Activated T-helper 2 cell treated with anti-CD3 and anti-CD28 coated beads, Interferon-gamma antibody, Interleukin-2, Interleukin-4, amounts not matched to agents 10 μg/mL and 5 μg/mL and 100 μg/mL, durations not matched to agents 14 hours and 24 hours and 36 hours (primary cell): ENCODE results near the gene EVA1C. TPM values are rescaled to one million over a fixed set of nuclear protein-coding genes. Genes with fewer than 3 reads are reported as not detected.
"Not testable (repeated sequence)": the region's sequence is repeated elsewhere in the genome, so short reads cannot be mapped to it uniquely, and the experiment has no call there.

ENCODE experiments used
- DNase-seq: peaks from one replicate; pipeline ENCODE4 v3.0.0; 2021; ENCODE audit warnings: low spot score
- H3K27ac Mint-ChIP-seq: one replicate; pipeline ENCODE4 v1.8.0; 2021; ENCODE audit warnings: mixed read lengths
- H3K27me3 Mint-ChIP-seq: one replicate; pipeline ENCODE4 v1.8.0; 2021; ENCODE audit warnings: low read depth, mixed read lengths
- H3K36me3 Mint-ChIP-seq: one replicate; pipeline ENCODE4 v1.8.0; 2021; ENCODE audit warnings: low read depth, mixed read lengths
- H3K4me1 Mint-ChIP-seq: one replicate; pipeline ENCODE4 v1.8.0; 2021; ENCODE audit warnings: low read depth, mixed read lengths
- H3K4me3 Mint-ChIP-seq: one replicate; pipeline ENCODE4 v1.8.0; 2021; ENCODE audit warnings: low read depth, mild to moderate bottlenecking, moderate library complexity, mixed read lengths
- H3K9me3 Mint-ChIP-seq: one replicate; pipeline ENCODE4 v1.8.0; 2021; ENCODE audit warnings: mixed read lengths
- intact Hi-C: fragments of 100-400 bp; cut with micrococcal nuclease; formaldehyde crosslinking; loops from one replicate; pipeline ENCODE4 v1.15.1; 2023
- total RNA-seq: library from RNA; stranded (reverse); gene quantifications from 2 replicates; pipeline ENCODE4 v1.2.3, GENCODE V29; 2022

The EVA1C gene
- total RNA-seq, 1 donor from 2014 or later = 8.4 TPM

DNA sequence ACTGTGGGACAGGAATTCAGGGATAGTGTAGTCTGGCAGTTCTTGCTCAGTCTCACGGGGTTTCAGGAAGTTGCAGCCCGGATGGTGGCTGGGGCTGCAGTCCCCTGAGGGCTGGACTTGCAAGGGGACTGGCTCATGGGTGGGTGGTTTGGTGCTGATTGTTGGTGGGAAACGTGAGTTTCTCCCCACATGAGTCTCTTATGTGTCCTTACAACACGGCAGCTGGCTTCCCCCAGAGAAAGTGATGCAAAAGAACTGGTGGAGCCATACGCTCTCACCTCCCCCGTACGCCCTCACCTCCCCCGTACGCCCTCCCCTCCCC is 64.9 kb downstream of the EVA1C start:
- DNase-seq = no peak
- intact Hi-C loops = no loop called here
- H3K27ac Mint-ChIP-seq = no peak overlapping the region

GRCh38 chr21:32481875-32482408 is 69.4 kb downstream of the EVA1C start:
- Mint-ChIP-seq H3K4me1 (peaks cover 7% of the 10 kb centered on the region), H3K36me3 (no peaks in the 10 kb centered on the region), H3K4me3 (no peak overlapping the region), H3K27me3 (no peaks in the 10 kb centered on the region), H3K9me3 (no peaks in the 10 kb centered on the region), H3K27ac (no peak overlapping the region)
- intact Hi-C loops = no loop called here
- DNase-seq = no peak

More for the DNA sequence above, 64.9 kb downstream of the EVA1C start:
- no peaks in the 10 kb centered on the region for H3K36me3 Mint-ChIP-seq
- H3K4me3 Mint-ChIP-seq = no peak overlapping the region
- H3K9me3 Mint-ChIP-seq = no peaks in the 10 kb centered on the region
- H3K27me3 Mint-ChIP-seq = no peaks in the 10 kb centered on the region
- H3K4me1 Mint-ChIP-seq = peaks cover 7% of the 10 kb centered on the region

DNA sequence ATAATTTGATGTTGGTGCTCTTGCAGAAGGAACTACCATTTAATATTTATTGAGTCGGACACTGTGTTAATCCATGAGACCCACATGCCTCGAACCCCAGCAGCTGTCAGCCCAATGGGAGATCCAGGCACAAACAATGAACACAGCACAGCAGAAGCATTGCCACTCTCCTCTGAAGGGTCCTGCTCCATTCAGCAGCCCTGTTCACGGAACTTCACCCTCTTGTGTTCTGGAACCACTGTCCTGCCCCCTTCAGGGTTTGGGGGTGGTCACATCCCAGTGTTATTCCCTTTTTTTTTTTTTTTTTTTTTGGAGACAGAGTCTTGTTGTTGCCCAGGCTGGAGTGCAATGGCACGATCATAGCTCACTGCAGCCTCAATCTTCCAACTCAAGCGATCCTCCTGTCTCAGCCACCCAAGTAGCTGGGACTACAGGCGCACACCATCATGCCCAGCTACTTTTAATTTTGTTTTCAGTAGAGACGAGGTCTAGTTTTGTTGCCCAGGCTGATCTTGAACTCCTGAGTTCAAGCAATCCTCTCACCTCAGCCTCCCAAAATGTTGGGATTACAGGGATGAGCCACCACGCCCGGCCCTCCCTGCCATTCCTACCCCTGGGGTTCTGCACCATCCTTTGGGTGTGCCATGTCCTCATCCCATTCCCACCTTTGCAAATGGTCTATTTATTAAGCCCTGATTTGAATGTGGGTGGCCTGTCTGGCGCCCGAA is 70.2 kb downstream of the EVA1C start:
- intact Hi-C loops = no loop called here
- no peak overlapping the region for H3K4me3 Mint-ChIP-seq
- H3K9me3 Mint-ChIP-seq = no peaks in the 10 kb centered on the region
- DNase-seq = no peak
- H3K27ac Mint-ChIP-seq = no peak overlapping the region
- H3K36me3 Mint-ChIP-seq = no peaks in the 10 kb centered on the region
- peaks cover 7% of the 10 kb centered on the region for H3K4me1 Mint-ChIP-seq
- H3K27me3 Mint-ChIP-seq = no peaks in the 10 kb centered on the region

- Mint-ChIP-seq H3K9me3 (no peaks in the 10 kb centered on the region), H3K27me3 (no peaks in the 10 kb centered on the region), H3K27ac (no peak overlapping the region)
These were observed 70.7 kb downstream of the EVA1C start for GRCh38 chr21:32483293-32483595.

DNA sequence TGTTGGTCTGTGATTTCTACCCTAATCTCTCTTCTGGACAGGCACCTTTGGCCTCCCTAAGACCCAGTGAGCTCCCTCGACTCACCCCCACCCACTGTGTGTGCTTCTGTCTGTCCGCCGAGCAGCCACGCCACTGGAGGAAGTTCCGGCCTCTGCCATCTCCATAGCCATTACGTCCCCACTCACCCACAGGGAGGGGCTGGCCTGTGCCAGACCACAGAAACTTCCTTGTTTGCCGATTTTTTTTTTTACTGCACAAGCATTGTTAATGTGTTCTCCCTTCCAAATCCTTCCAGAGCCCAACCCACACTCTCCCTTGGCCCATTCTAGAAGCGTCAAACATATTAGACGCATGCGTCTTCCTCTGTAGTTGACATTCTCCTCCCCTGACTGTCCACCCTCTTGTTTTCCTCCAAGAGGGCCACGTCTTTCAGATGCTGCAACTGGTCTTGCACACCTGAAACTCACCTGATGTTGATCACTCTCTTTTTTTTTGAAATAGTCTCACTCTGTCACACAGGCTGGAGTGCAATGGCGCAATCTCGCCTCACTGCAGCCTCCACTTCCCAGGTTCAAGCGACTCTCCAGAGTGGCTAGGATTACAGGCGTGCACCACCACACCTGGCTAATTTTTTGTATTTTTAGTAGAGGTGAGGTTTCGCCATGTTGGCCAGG is 72.3 kb downstream of the EVA1C start:
- no peak overlapping the region for H3K27ac Mint-ChIP-seq
- H3K4me1 Mint-ChIP-seq = no peaks in the 10 kb centered on the region
- no peak for DNase-seq
- H3K4me3 Mint-ChIP-seq = no peak overlapping the region
- intact Hi-C loops = no loop called here
- no peaks in the 10 kb centered on the region for H3K27me3 Mint-ChIP-seq
- H3K9me3 Mint-ChIP-seq = peaks cover 7% of the 10 kb centered on the region
- H3K36me3 Mint-ChIP-seq = no peaks in the 10 kb centered on the region

More at GRCh38 chr21:32483293-32483595, 70.7 kb downstream of the EVA1C start:
- no peak for DNase-seq
- Mint-ChIP-seq H3K36me3 (no peaks in the 10 kb centered on the region), H3K4me1 (peaks cover 7% of the 10 kb centered on the region), H3K4me3 (no peak overlapping the region)
- intact Hi-C loops = no loop called here

DNA sequence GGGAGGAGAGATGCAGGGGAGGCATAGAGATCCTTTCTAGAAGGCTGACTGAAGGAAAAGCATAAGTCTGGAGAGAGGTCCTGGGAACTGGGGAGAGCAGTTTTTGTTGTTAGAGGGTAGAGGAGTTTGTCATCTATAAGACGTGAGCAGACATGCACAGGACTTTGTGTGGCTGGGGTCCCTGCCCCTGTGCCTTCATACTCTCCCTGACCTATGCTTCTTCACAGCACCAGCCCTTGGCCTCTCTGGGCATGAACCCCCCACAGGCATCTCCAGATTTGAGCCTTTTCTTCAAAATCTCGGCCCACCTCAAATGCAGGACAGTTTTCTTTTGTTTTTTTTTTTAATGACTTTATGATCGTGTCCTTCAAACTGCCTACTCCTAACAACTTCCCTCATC is 79.9 kb downstream of the EVA1C start:
- Mint-ChIP-seq H3K4me1 (no peaks in the 10 kb centered on the region), H3K9me3 (peaks cover 7% of the 10 kb centered on the region), H3K36me3 (no peaks in the 10 kb centered on the region), H3K27me3 (no peaks in the 10 kb centered on the region), H3K4me3 (no peak overlapping the region), H3K27ac (no peak overlapping the region)
- intact Hi-C loops = loop anchor here (2.0 to 5.0 kb wide), 3 partner anchors 76 to 120 kb away; partner anchors contain the start of genes CFAP298 and EVA1C
- DNase-seq = no peak

- H3K4me3 Mint-ChIP-seq = no peak overlapping the region
- no peaks in the 10 kb centered on the region for H3K27me3 Mint-ChIP-seq
- no peaks in the 10 kb centered on the region for H3K4me1 Mint-ChIP-seq
- intact Hi-C loops = loop anchor here (5.0 kb wide), 1 partner anchor 83 kb away; the partner anchor contains the start of gene EVA1C
- no peaks in the 10 kb centered on the region for H3K36me3 Mint-ChIP-seq
- DNase-seq = no peak
- no peak overlapping the region for H3K27ac Mint-ChIP-seq
- H3K9me3 Mint-ChIP-seq = no peaks in the 10 kb centered on the region
These were observed 82.6 kb downstream of the EVA1C start for GRCh38 chr21:32494934-32495709.

DNA sequence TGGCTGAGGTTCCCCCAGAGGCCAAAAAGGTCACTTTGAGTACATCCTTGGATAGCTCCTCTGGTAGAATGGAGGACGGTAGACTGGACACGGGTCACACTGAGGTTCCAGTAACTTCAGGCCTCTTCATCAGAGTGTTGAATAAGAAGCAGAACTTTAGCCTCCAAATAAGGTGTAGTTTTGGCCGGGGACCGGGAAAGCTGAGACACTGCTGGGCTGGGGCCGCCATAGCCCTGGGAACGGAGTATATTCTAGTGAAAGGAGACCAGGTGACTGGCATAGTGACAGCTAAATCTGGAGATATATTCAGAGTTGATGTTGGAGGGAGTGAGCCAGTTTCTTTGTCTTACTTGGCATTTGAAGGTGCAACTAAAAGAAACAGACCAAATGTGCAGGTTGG is 84.1 kb downstream of the EVA1C start:
- Mint-ChIP-seq H3K36me3 (no peaks in the 10 kb centered on the region), H3K4me1 (no peaks in the 10 kb centered on the region), H3K27ac (no peak overlapping the region), H3K27me3 (no peaks in the 10 kb centered on the region), H3K4me3 (no peak overlapping the region), H3K9me3 (no peaks in the 10 kb centered on the region)
- intact Hi-C loops = no loop called here
- no peak for DNase-seq

GRCh38 chr21:32499249-32500055 is 86.9 kb downstream of the EVA1C start:
- Mint-ChIP-seq H3K36me3 (no peaks in the 10 kb centered on the region), H3K27ac (no peak overlapping the region), H3K4me1 (no peaks in the 10 kb centered on the region), H3K27me3 (no peaks in the 10 kb centered on the region), H3K4me3 (no peak overlapping the region), H3K9me3 (no peaks in the 10 kb centered on the region)
- intact Hi-C loops = no loop called here
- DNase-seq = no peak

GRCh38 chr21:32503641-32504040 is 91.1 kb downstream of the EVA1C start:
- H3K36me3 Mint-ChIP-seq, H3K27ac Mint-ChIP-seq, H3K9me3 Mint-ChIP-seq, H3K4me1 Mint-ChIP-seq, H3K4me3 Mint-ChIP-seq, H3K27me3 Mint-ChIP-seq, intact Hi-C loops, DNase-seq: not testable (repeated sequence)

GRCh38 chr21:32505767-32506166 is 93.3 kb downstream of the EVA1C start:
- H3K36me3 Mint-ChIP-seq, H3K4me1 Mint-ChIP-seq, intact Hi-C loops, H3K9me3 Mint-ChIP-seq, H3K27me3 Mint-ChIP-seq, DNase-seq, H3K27ac Mint-ChIP-seq, H3K4me3 Mint-ChIP-seq: not testable (repeated sequence)

DNA sequence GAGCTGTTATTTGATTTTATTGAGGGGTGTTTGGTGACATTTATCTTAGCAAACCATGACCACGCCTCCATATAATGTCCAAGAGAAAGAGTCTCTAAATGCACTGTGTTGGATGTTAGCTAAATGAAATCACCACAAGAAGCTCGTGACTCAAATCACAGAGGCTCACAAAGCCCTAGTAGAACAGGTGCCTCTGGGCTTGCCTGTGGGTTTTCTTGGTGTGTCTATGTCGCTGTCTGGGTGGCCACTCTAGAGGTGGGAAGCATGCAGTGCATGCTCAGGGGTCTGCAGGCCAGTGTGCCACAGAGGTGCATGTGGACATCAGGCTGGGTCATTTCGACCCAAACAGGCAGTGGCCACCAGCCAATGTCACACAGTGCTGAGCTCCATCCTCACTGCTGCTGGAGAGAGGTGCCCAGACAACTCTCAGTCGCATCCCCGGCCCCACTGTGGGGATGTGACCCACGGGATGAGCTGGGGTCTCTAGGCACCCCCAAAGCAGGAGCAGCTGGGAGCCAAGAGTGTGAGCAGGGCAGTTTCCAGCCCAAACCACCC is 94.0 kb downstream of the EVA1C start:
- H3K4me3 Mint-ChIP-seq, DNase-seq, H3K27me3 Mint-ChIP-seq, H3K9me3 Mint-ChIP-seq, intact Hi-C loops, H3K27ac Mint-ChIP-seq, H3K36me3 Mint-ChIP-seq, H3K4me1 Mint-ChIP-seq: not testable (repeated sequence)
